Activated naive CD8-positive, alpha-beta T cell (primary cell): ENCODE measurements around the gene ITGB2.

ENCODE experiments used
- H3K27ac Mint-ChIP-seq: one replicate; pipeline ENCODE4 v1.8.0; 2021; ENCODE audit warnings: mixed read lengths
- H3K27me3 Mint-ChIP-seq: one replicate; pipeline ENCODE4 v1.8.0; 2021; ENCODE audit warnings: mixed read lengths
- H3K36me3 Mint-ChIP-seq: one replicate; pipeline ENCODE4 v1.8.0; 2021; ENCODE audit warnings: mixed read lengths
- H3K4me1 Mint-ChIP-seq: one replicate; pipeline ENCODE4 v1.8.0; 2021; ENCODE audit warnings: low read depth, mixed read lengths
- H3K4me3 Mint-ChIP-seq: one replicate; pipeline ENCODE4 v1.8.0; 2021; ENCODE audit warnings: mild to moderate bottlenecking, mixed read lengths
- H3K9me3 Mint-ChIP-seq: one replicate; pipeline ENCODE4 v1.8.0; 2021; ENCODE audit warnings: low read depth, mixed read lengths

Gene ITGB2

DNA sequence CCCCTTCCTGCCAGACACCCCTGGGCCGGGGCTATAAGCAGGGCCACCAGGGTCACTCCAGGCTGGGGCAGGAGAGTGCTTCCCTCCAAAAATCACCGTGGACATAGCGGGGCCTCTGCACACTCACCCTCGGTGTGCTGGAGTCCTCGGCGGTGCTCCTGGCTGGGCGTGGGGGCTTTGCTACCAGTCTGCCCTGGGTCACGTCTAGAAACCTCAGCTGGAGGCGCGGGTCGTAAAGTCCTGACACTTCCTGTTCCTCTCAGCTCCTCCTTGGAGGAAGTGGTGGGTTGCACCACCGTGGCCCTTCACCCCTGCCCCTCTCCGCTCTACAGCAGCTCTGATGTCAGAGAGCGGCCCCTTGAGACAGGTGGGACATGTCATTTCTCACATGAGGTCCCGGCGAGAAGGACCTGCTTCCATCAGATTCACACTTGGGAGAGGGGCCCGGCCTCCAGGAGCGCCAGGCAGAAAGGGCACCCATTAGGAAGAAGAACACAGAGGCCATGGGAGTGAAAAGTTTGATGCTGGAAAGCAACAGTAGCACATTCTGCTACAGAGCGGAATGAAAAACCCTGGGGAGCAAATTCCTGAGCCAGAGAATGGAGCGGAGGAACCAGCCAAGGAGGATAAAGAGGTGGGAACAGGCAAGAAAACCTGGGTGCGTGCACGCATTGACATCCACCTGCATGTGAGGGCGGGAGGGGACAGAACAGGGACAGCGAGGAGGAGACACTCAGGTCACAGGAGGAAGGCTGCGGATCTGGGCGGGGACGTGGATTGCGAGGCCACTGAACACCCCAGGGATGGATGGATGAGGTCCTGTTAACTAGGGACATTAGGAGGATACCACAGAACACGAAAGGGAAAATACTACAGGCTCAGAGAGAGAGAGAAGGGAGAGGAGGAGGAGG lies at the start of gene ITGB2:
Gene ITGB2, minus strand, starts transcription at position 206 of the 911 bp plus-strand sequence. CDS start 10,117 bp downstream, outside the sequence.
- H3K36me3 Mint-ChIP-seq, result peaks cover 2% of the 10 kb centered on the region
- H3K27ac Mint-ChIP-seq, result peak within 1 kb of the TSS; percentile 97
- no peaks in the 10 kb centered on the region for H3K9me3 Mint-ChIP-seq
- peak within 1 kb of the TSS; percentile 98 for H3K4me3 Mint-ChIP-seq
- H3K4me1 Mint-ChIP-seq, result peaks cover 76% of the 10 kb centered on the region
- no peaks in the 10 kb centered on the region for H3K27me3 Mint-ChIP-seq

- Mint-ChIP-seq H3K27ac (peak overlapping the region; percentile 10), H3K4me3 (peak overlapping the region; percentile 21), H3K27me3 (no peaks in the 10 kb centered on the region)
Observed at GRCh38 chr21:44969931-44970755, 49.4 kb upstream of the ITGB2 start.

DNA sequence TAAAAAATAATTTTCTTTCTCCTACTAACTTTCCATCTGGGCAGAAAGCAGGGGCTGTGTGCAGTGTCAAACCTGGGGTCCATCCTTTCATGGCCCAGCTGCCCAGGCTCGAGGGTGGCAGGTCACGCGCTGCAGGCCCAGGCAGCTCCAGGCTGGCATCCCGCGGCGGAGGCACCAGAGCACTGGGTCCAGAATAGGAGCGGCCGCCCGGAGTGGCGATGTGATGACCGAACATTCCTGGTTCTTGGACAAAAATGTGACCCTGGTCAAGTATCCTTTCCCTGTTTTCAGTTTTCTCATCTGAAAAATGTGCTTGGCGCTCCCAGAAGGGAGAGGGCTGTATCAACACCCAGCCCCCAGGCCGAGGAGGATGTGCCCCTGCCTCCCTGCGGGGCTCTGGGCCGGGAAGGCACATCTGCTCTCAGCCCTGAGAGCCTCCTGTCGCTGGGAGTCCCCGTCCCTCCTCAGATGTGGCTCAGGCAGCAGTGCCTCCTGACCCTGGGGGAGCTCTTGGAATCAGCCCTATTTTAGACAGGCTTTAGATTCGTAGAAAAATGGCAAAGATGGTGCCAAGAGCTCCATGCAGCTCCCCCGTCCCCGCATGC lies 48.5 kb upstream of the ITGB2 start:
- Mint-ChIP-seq H3K4me3 (peak overlapping the region; percentile 21), H3K36me3 (no peaks in the 10 kb centered on the region), H3K27me3 (no peaks in the 10 kb centered on the region), H3K9me3 (no peaks in the 10 kb centered on the region), H3K27ac (peak overlapping the region; percentile 46), H3K4me1 (peaks cover 44% of the 10 kb centered on the region)

More at GRCh38 chr21:44969931-44970755, 49.4 kb upstream of the ITGB2 start:
- Mint-ChIP-seq H3K4me1 (peaks cover 35% of the 10 kb centered on the region), H3K9me3 (no peaks in the 10 kb centered on the region), H3K36me3 (no peaks in the 10 kb centered on the region)

DNA sequence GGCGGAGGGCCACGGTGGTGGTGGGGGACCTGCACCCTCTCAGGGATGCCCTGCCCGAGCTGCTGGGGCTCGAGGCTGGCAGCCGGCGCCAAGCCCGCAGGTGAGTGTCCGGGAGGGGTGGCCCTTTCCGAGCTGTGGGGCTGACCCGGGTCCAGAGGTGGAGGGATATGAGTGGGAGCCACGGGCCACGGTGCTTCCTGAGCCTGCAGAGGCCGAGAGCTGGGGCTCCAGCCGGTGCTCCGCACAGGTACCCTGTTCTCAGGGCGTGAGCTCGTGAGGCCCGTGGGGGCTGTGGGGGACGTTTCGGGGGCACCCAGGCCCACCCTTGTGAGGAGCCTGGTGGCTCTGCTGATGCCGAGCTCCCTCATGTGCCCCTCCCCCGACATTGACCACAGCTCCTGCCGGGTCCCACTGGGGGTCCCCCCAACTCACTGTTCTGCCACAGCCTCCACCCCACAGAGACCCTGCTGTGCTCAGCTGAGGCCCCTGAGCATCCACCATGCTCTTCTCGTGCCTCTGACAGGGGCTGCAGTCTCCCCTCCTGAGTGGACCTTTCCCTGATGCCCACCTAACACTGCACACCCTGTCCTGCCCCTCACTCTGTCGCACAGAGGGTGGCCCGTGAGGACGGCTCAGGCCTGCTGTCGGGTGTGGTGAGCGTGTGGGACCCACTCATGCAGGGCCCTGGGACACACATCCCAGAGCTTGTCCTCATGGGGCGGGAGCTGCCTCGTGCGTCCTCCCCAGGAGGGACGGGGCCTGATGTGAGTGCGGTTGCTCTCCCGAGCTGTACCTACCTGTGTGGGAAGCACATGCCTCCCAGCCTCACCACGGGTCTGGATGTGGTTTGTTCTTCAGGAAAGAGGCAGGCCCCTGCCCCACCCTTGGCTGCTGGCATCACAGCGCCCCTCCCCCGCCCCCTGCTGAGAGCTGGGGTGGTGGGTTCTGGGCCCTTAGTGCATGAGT lies 46.7 kb upstream of the ITGB2 start:
- Mint-ChIP-seq H3K36me3 (peaks cover 4% of the 10 kb centered on the region), H3K27me3 (no peaks in the 10 kb centered on the region), H3K9me3 (no peaks in the 10 kb centered on the region), H3K4me3 (no peak overlapping the region), H3K4me1 (peaks cover 54% of the 10 kb centered on the region), H3K27ac (no peak overlapping the region)

- no peaks in the 10 kb centered on the region for H3K9me3 Mint-ChIP-seq
- no peaks in the 10 kb centered on the region for H3K27me3 Mint-ChIP-seq
- peaks cover 55% of the 10 kb centered on the region for H3K4me1 Mint-ChIP-seq
- peaks cover 4% of the 10 kb centered on the region for H3K36me3 Mint-ChIP-seq
- no peak overlapping the region for H3K27ac Mint-ChIP-seq
- no peak overlapping the region for H3K4me3 Mint-ChIP-seq
Observed at GRCh38 chr21:44966135-44967081, 45.7 kb upstream of the ITGB2 start.

DNA sequence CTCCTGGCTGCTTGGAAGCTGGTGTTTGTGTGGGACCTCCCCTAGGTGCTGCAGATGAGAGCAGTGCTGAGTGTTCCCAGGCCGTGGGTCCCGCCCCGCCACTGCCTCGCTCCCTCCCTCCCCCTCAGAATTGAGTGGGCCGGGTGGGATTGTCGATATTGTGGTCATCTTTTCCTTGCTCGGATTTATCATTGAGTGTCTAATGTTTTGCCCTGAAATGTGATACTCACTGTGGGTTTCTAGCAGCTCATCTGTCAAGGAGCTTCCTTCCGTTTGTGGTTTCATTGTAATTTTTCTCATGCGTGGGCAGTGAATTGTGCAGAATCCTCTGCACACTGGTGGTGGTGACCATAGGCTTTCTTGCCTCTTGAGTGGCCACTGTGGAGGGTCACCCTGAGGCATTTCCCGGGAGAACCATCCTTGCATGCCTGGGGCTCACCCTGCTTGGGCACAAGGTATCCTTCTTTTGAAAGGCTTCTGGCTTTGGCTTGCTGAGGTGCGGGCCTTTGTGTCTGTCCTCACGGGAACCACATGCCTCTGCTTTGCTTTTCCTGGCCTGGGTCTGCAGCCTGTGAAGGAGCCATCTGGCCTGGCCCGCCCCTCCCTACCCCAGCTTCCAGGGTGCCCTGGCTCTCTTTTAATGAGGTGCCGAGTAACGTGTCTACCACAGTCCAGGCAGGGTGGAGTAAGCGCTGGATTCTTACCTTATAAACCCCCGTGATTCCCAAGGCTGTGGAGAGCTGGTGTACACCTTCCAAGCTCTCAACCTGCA lies 44.7 kb upstream of the ITGB2 start:
- Mint-ChIP-seq H3K9me3 (no peaks in the 10 kb centered on the region), H3K4me3 (peak overlapping the region; percentile 52), H3K4me1 (peaks cover 57% of the 10 kb centered on the region), H3K36me3 (peaks cover 4% of the 10 kb centered on the region), H3K27ac (no peak overlapping the region), H3K27me3 (no peaks in the 10 kb centered on the region)

GRCh38 chr21:44964381-44964780 lies 43.7 kb upstream of the ITGB2 start:
- Mint-ChIP-seq H3K4me1 (peaks cover 48% of the 10 kb centered on the region), H3K4me3 (peak overlapping the region; percentile 52), H3K9me3 (no peaks in the 10 kb centered on the region), H3K27me3 (no peaks in the 10 kb centered on the region), H3K36me3 (peaks cover 4% of the 10 kb centered on the region), H3K27ac (no peak overlapping the region)

- H3K36me3 Mint-ChIP-seq, result peaks cover 4% of the 10 kb centered on the region
- no peak overlapping the region for H3K4me3 Mint-ChIP-seq
- H3K4me1 Mint-ChIP-seq, result peaks cover 33% of the 10 kb centered on the region
- H3K27me3 Mint-ChIP-seq, result no peaks in the 10 kb centered on the region
- H3K9me3 Mint-ChIP-seq, result no peaks in the 10 kb centered on the region
- no peak overlapping the region for H3K27ac Mint-ChIP-seq
Observed at GRCh38 chr21:44962403-44962966, 41.8 kb upstream of the ITGB2 start.

DNA sequence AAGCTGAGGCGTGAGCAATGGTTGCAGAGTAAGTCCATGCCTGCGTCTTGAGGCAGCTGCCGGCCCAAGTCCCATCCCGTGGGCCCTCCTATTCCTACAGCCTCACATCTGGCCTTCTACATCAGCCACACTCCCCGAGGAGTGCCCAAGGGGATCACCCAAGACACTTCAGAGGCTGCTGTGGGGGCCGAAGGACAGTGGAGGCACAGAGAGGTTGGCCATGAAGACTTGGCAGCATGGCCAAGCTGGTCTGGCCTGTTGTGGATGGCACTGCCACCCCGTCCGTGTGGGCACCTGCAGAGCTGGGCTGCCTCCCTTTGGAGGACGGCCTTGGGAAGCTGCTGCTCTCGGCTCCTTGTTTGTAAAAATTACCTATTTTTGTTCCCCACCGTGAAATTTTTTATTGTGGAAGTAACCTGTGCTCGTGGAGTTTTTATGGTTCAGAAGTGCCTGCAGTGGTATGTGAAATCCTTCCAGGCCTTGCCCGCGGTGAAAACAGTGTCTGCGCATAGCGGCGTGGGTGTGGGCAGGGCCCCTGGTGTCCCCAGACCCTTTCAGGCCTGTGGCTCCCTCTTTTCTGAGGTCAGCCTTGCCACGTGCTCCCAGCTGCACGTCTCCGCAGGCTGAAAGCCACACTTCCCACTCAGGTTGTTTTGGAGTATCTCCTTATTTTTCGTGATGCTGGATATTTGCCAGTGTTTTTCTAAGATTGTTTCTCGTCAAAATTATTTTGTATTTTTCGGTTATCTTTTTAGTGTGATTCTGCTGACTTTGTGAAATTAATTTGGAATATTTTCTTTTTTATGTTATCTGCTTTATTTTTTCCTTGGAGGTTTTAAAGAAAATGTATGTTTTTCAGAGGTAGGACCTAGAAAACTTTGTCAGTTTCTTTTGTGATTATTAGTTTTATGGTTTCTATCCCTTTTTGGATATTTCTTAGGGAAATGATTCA lies 39.7 kb upstream of the ITGB2 start:
- no peak overlapping the region for H3K4me3 Mint-ChIP-seq
- H3K9me3 Mint-ChIP-seq, result no peaks in the 10 kb centered on the region
- peaks cover 4% of the 10 kb centered on the region for H3K36me3 Mint-ChIP-seq
- H3K27me3 Mint-ChIP-seq, result no peaks in the 10 kb centered on the region
- H3K4me1 Mint-ChIP-seq, result peaks cover 27% of the 10 kb centered on the region
- H3K27ac Mint-ChIP-seq, result no peak overlapping the region

DNA sequence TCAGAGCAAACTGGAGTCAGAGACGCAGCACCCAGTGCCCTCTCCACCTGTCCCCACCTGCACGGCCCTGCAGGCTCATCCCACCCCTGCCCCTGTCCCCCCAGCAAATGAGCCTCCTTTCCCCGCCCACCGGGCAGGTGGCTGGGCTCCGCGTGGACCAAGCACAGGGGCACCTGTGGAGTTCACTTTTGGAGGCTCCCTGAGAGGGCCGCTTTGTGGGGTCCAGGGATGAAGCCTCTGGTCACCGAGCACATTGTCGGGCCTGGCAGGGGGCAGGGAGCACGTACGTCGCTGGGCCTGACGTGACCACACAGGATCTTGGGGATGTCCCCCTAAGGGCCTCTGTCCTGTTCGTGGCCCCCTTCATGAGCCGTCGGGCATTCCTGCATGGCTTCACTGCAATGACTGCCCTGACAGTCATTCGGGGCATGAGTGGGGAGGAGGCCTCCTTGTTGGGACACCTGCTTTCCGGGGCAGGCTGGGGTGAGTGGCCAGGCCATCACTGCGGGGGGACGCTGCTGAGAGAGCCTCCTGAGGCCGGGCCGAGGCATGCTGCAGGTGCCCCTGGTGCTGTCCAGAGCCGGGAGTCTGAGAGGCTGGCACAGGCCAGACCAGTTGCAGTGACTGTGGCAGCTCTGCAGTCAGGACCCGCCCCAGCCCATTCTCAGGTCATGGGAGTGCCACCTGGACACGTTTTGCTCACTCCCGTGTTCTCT lies 38.8 kb upstream of the ITGB2 start:
- peaks cover 4% of the 10 kb centered on the region for H3K36me3 Mint-ChIP-seq
- peaks cover 19% of the 10 kb centered on the region for H3K4me1 Mint-ChIP-seq
- no peaks in the 10 kb centered on the region for H3K27me3 Mint-ChIP-seq
- no peak overlapping the region for H3K27ac Mint-ChIP-seq
- no peak overlapping the region for H3K4me3 Mint-ChIP-seq
- H3K9me3 Mint-ChIP-seq, result no peaks in the 10 kb centered on the region
